D721Med (cell line): ENCODE data around the gene KCTD6.
"Not testable (repeated sequence)": the region's sequence is repeated elsewhere in the genome, so short reads cannot be mapped to it uniquely, and the experiment has no call there.

Source experiments
- DNase-seq: peaks from one replicate; pipeline ENCODE4 v3.0.0; 2011; ENCODE audit warnings: low spot score; ENCODE audit not compliant: insufficient read length
- FAIRE-seq: peaks from 2 replicates; lab custom pipeline; 2011; peaks lifted over from hg19 to GRCh38; lab: Jason Lieb, UNC
- TF ChIP-seq, protein P1 (sequence below): IDR thresholded peaks from 2 replicates; pipeline ENCODE4 v1.5.1; 2012; ENCODE audit warnings: mild to moderate bottlenecking, control low read depth; ENCODE audit not compliant: insufficient read depth; ENCODE audit errors: missing control alignments

Gene KCTD6

DNA sequence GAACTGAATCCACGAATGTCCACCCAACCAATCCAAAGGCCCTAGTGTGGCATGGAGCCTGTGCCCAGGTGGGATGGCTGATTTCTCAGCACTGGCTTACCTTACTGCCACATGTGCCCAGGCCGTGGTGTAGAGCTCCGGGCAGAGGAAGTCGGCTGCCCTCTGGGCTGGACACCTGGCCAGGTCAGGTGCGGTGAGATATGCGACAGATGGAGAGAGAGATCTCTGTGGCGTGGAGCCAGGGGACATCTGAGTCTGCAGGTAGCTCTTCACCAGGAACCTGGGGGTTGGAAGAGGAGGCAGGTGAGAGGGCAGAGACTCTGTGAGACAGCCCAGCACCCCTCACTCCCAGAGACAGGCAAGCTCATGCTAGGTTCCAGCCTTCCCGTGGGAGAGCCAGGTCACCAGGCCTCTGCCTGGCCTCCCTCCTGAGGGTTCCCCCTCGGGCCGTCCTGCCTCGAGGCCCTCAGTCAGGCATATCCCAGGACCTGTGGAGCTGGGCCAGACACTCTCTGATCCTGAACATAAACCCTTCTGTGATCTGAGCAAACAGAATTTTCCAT is 32.5 kb downstream of the KCTD6 start:
- TF ChIP-seq, protein P1, sequence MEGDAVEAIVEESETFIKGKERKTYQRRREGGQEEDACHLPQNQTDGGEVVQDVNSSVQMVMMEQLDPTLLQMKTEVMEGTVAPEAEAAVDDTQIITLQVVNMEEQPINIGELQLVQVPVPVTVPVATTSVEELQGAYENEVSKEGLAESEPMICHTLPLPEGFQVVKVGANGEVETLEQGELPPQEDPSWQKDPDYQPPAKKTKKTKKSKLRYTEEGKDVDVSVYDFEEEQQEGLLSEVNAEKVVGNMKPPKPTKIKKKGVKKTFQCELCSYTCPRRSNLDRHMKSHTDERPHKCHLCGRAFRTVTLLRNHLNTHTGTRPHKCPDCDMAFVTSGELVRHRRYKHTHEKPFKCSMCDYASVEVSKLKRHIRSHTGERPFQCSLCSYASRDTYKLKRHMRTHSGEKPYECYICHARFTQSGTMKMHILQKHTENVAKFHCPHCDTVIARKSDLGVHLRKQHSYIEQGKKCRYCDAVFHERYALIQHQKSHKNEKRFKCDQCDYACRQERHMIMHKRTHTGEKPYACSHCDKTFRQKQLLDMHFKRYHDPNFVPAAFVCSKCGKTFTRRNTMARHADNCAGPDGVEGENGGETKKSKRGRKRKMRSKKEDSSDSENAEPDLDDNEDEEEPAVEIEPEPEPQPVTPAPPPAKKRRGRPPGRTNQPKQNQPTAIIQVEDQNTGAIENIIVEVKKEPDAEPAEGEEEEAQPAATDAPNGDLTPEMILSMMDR = no peak
- no peak for DNase-seq
- FAIRE-seq = no peak

- FAIRE-seq (no peak), DNase-seq (no peak)
- TF ChIP-seq, protein P1 = no peak
These were observed 34.6 kb downstream of the KCTD6 start for GRCh38 chr3:58526515-58526957.

DNA sequence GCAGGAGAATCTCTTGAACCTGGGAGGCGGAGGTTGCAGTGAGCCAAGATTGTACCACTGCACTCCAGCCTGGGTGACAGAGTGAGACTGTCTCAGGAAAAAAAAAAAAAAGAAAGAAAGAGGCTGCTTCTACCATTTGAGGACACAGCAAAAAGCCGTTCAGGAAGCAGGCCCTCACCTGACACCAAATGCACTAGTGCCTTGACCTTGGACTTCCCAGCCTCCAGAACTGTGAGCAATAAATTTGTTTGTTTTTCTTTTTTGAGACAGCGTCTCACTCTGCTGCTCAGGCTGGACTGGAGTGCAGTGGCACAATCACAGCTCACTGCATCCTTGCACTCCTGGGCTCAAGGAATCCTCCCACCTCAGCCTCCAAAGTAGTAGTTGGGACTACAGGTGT is 35.5 kb downstream of the KCTD6 start:
- not testable (repeated sequence) for FAIRE-seq, DNase-seq

DNA sequence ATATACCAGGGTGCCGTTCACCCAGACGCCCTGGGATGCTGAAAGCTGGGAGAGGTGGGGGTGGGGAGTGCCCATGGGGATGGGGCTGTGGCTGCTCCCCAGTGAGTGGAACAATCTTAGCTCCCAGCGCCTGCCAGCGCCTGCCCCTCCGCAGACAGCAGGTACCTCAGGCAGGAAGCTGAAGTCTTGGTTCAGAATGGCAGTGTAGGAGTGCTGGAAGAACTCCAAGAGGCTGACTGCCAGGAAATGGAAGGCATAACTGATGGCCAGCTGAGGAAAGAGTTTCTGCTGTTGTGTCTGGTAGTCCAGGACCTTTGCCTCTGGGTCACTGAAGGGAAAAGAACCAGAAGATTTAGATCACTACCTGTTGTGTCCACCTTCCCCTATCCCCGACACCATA is 36.7 kb downstream of the KCTD6 start:
- TF ChIP-seq, protein P1 = no peak
- FAIRE-seq (no peak), DNase-seq (no peak)

- TF ChIP-seq, protein P1 = peak; percentile 53
- FAIRE-seq (no peak), DNase-seq (peak; percentile 66)
These were observed 37.8 kb downstream of the KCTD6 start for GRCh38 chr3:58529516-58530353.

DNA sequence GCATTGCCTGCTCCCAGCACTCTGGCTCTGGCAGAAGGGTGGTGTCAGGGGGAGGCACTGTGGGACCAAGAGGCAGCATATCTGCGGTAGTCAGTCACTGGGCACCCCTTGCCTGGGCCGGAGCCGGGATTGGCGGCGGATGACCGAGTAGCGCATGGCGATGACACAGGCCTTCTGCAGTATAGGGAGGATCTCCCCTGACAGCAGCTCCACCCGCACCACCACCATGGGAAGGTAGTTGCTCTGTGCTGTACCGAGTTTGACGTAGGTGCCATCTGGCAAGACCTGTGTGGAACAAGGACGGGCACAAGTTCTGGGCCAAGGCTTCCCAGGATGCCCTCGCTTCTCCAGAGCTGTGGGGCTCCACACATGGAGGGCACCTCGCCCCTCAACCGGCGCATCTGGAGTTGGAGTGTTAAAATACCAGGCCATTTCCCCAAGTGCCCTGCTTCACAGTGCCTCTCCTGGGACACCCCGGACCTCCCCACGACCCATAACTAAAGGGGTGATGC is 38.5 kb downstream of the KCTD6 start:
- FAIRE-seq (no peak), DNase-seq (no peak)
- TF ChIP-seq, protein P1 = no peak

- TF ChIP-seq, protein P1 = no peak
- DNase-seq (no peak), FAIRE-seq (no peak)
These were observed 39.7 kb downstream of the KCTD6 start for GRCh38 chr3:58531555-58531954.
